Measurements from ENCODE around the gene UNC79.
"Not testable (repeated sequence)": the region's sequence is repeated elsewhere in the genome, so short reads cannot be mapped to it uniquely, and the experiment has no call there.

UNC79 gene

GRCh38 chr14:93496856-93497741 lies 66.4 kb downstream of the UNC79 start:
- no peak for FAIRE-seq
- no peak for TF ChIP-seq POLR2AphosphoS5 (IDR thresholded peaks at IDR 0.05; ENCODE audit: low read depth, low read length)
- no peak for TF ChIP-seq POLR2A (IDR thresholded peaks at IDR 0.05; ENCODE audit: low read depth, low read length)
- TF ChIP-seq TAF1 (IDR thresholded peaks at IDR 0.05; ENCODE audit: borderline replicate concordance, low read depth, low read length): no peak
- DNase-seq (ENCODE audit: insufficient read length): no peak

GRCh38 chr14:93510056-93510455 lies 79.3 kb downstream of the UNC79 start:
- DNase-seq (ENCODE audit: insufficient read length) (no peak), FAIRE-seq (no peak)
- TF ChIP-seq POLR2A (IDR thresholded peaks at IDR 0.05; ENCODE audit: low read depth, low read length): no peak
- TF ChIP-seq POLR2AphosphoS5 (IDR thresholded peaks at IDR 0.05; ENCODE audit: low read depth, low read length): no peak
- TF ChIP-seq TAF1 (IDR thresholded peaks at IDR 0.05; ENCODE audit: borderline replicate concordance, low read depth, low read length): no peak

GRCh38 chr14:93511001-93511400 lies 80.3 kb downstream of the UNC79 start:
- peak; percentile 46 for FAIRE-seq
- DNase-seq (ENCODE audit: insufficient read length): no peak
- TF ChIP-seq POLR2AphosphoS5 (IDR thresholded peaks at IDR 0.05; ENCODE audit: low read depth, low read length): no peak
- no peak for TF ChIP-seq POLR2A (IDR thresholded peaks at IDR 0.05; ENCODE audit: low read depth, low read length)
- TF ChIP-seq TAF1 (IDR thresholded peaks at IDR 0.05; ENCODE audit: borderline replicate concordance, low read depth, low read length): no peak

- no peak for TF ChIP-seq TAF1 (IDR thresholded peaks at IDR 0.05; ENCODE audit: borderline replicate concordance, low read depth, low read length)
- no peak for TF ChIP-seq POLR2AphosphoS5 (IDR thresholded peaks at IDR 0.05; ENCODE audit: low read depth, low read length)
- no peak for TF ChIP-seq POLR2A (IDR thresholded peaks at IDR 0.05; ENCODE audit: low read depth, low read length)
- no peak for FAIRE-seq
- DNase-seq (ENCODE audit: insufficient read length): no peak
These were observed 89.4 kb downstream of the UNC79 start for GRCh38 chr14:93520053-93520607.

- DNase-seq (ENCODE audit: insufficient read length): no peak
- TF ChIP-seq POLR2A (IDR thresholded peaks at IDR 0.05; ENCODE audit: low read depth, low read length): no peak
- no peak for TF ChIP-seq TAF1 (IDR thresholded peaks at IDR 0.05; ENCODE audit: borderline replicate concordance, low read depth, low read length)
- no peak for TF ChIP-seq POLR2AphosphoS5 (IDR thresholded peaks at IDR 0.05; ENCODE audit: low read depth, low read length)
- no peak for FAIRE-seq
These were observed 91.5 kb downstream of the UNC79 start for GRCh38 chr14:93522221-93522620.

GRCh38 chr14:93525216-93525615 lies 94.5 kb downstream of the UNC79 start:
- FAIRE-seq; DNase-seq (ENCODE audit: insufficient read length): not testable (repeated sequence)

GRCh38 chr14:93525696-93526451 lies 95.1 kb downstream of the UNC79 start:
- no peak for FAIRE-seq
- DNase-seq (ENCODE audit: insufficient read length): no peak
- TF ChIP-seq POLR2A (IDR thresholded peaks at IDR 0.05; ENCODE audit: low read depth, low read length) (no peak), POLR2AphosphoS5 (IDR thresholded peaks at IDR 0.05; ENCODE audit: low read depth, low read length) (no peak), TAF1 (IDR thresholded peaks at IDR 0.05; ENCODE audit: borderline replicate concordance, low read depth, low read length) (no peak)

GRCh38 chr14:93527203-93527607 lies 96.5 kb downstream of the UNC79 start:
- TF ChIP-seq POLR2A (IDR thresholded peaks at IDR 0.05; ENCODE audit: low read depth, low read length): no peak
- TF ChIP-seq TAF1 (IDR thresholded peaks at IDR 0.05; ENCODE audit: borderline replicate concordance, low read depth, low read length): no peak
- TF ChIP-seq POLR2AphosphoS5 (IDR thresholded peaks at IDR 0.05; ENCODE audit: low read depth, low read length): no peak
- FAIRE-seq: peak; percentile 5
- DNase-seq (ENCODE audit: insufficient read length): no peak

GRCh38 chr14:93528884-93529558 lies 98.3 kb downstream of the UNC79 start:
- DNase-seq (ENCODE audit: insufficient read length) (no peak), FAIRE-seq (no peak)
- TF ChIP-seq POLR2A (IDR thresholded peaks at IDR 0.05; ENCODE audit: low read depth, low read length) (no peak), POLR2AphosphoS5 (IDR thresholded peaks at IDR 0.05; ENCODE audit: low read depth, low read length) (no peak), TAF1 (IDR thresholded peaks at IDR 0.05; ENCODE audit: borderline replicate concordance, low read depth, low read length) (no peak)

GRCh38 chr14:93531644-93532043 lies 100.9 kb downstream of the UNC79 start:
- FAIRE-seq (peak; percentile 48), DNase-seq (ENCODE audit: insufficient read length) (no peak)
- TF ChIP-seq POLR2AphosphoS5 (IDR thresholded peaks at IDR 0.05; ENCODE audit: low read depth, low read length) (no peak), TAF1 (IDR thresholded peaks at IDR 0.05; ENCODE audit: borderline replicate concordance, low read depth, low read length) (no peak), POLR2A (IDR thresholded peaks at IDR 0.05; ENCODE audit: low read depth, low read length) (no peak)

- TF ChIP-seq POLR2AphosphoS5 (IDR thresholded peaks at IDR 0.05; ENCODE audit: low read depth, low read length) (no peak), TAF1 (IDR thresholded peaks at IDR 0.05; ENCODE audit: borderline replicate concordance, low read depth, low read length) (no peak), POLR2A (IDR thresholded peaks at IDR 0.05; ENCODE audit: low read depth, low read length) (no peak)
- no peak for DNase-seq (ENCODE audit: insufficient read length)
- no peak for FAIRE-seq
These were observed 101.8 kb downstream of the UNC79 start for GRCh38 chr14:93532541-93532940.
